ENCODE measurements around the gene ATP2A1. TPM values are rescaled to one million over a fixed set of nuclear protein-coding genes. Genes with fewer than 3 reads are reported as not detected.
"Not testable (repeated sequence)": the region's sequence is repeated elsewhere in the genome, so short reads cannot be mapped to it uniquely, and the experiment has no call there.

ATP2A1 gene
- total RNA-seq, 4 donors from 2014 or later: 0.32 to 0.44 (median 0.37) TPM

- no peak for TF ChIP-seq CTCF (IDR thresholded peaks at IDR 0.05)
- ATAC-seq (ENCODE audit: low FRiP score) (no peak), DNase-seq (ENCODE audit: low spot score) (no peak)
Measured at GRCh38 chr16:28859326-28859725, 19.0 kb upstream of the ATP2A1 start.

GRCh38 chr16:28863929-28864793 is 14.1 kb upstream of the ATP2A1 start:
- no peak for TF ChIP-seq CTCF (IDR thresholded peaks at IDR 0.05)
- ATAC-seq (ENCODE audit: low FRiP score): peak; percentile 17
- DNase-seq (ENCODE audit: low spot score): no peak

- DNase-seq (ENCODE audit: low spot score) (no peak), ATAC-seq (ENCODE audit: low FRiP score) (no peak)
- TF ChIP-seq CTCF (IDR thresholded peaks at IDR 0.05): no peak
Measured at GRCh38 chr16:28865001-28865688, 13.1 kb upstream of the ATP2A1 start.

- TF ChIP-seq CTCF (IDR thresholded peaks at IDR 0.05): no peak
- no peak for ATAC-seq (ENCODE audit: low FRiP score)
- no peak for DNase-seq (ENCODE audit: low spot score)
Measured at GRCh38 chr16:28865722-28866453, 12.4 kb upstream of the ATP2A1 start.

DNA sequence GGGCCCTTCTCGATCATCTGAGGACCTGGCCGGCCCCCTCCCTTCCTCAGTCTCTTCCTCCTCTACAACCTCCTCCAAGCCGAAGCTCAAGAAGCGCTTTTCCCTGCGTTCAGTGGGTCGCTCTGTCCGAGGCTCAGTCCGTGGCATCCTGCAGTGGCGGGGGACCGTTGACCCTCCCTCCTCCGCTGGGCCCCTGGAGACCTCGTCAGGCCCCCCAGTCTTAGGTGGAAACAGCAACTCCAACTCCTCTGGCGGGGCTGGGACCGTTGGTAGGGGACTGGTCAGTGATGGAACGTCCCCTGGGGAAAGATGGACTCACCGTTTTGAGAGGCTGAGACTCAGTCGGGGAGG is 11.9 kb upstream of the ATP2A1 start:
- DNase-seq (ENCODE audit: low spot score): no peak

GRCh38 chr16:28867241-28867640 is 11.0 kb upstream of the ATP2A1 start:
- ATAC-seq (ENCODE audit: low FRiP score): no peak

More for the DNA sequence above, 11.9 kb upstream of the ATP2A1 start:
- ATAC-seq (ENCODE audit: low FRiP score): no peak
- no peak for TF ChIP-seq CTCF (IDR thresholded peaks at IDR 0.05)

DNA sequence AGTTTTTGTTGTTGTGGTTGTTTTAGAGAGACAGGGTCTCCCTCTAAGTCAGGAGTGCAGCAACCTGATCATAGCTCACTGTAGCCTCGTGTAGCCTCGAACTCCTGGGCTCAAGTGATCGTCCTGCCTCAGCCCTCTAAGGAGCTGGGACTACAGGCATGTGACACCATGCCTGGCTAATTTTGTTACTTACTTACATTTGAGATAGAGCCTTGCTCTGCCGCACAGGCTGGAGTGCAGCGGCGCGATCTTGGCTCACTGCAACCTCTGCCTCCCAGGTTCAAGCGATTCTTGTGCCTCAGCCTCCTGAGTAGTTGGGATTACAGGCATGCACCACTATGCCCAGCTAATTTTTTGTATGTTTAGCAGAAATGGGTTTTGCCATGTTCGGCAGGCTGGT is 10.6 kb upstream of the ATP2A1 start:
- DNase-seq (ENCODE audit: low spot score); ATAC-seq (ENCODE audit: low FRiP score): not testable (repeated sequence)

More at GRCh38 chr16:28867241-28867640, 11.0 kb upstream of the ATP2A1 start:
- no peak for TF ChIP-seq CTCF (IDR thresholded peaks at IDR 0.05)
- no peak for DNase-seq (ENCODE audit: low spot score)
